GM06990 (cell line): Measurements from ENCODE around the gene MTCL1.

Experiments
- DNase-seq: peaks from one replicate; pipeline ENCODE4 v3.0.0-alpha.2; 2011; ENCODE audit not compliant: insufficient read length; ENCODE audit errors: extremely low read depth
- H3K27me3 ChIP-seq: replicated peaks from 2 replicates; pipeline ENCODE4 v1.6.0; 2011; ENCODE audit warnings: low read length; ENCODE audit not compliant: control insufficient read depth, insufficient read depth
- H3K36me3 ChIP-seq: 2 replicates; pipeline ENCODE4 v1.5.1; 2011; ENCODE audit warnings: low read length; ENCODE audit not compliant: control insufficient read depth, insufficient read depth
- H3K4me3 ChIP-seq: replicated peaks from 2 replicates; pipeline ENCODE4 v1.5.1; 2011; ENCODE audit warnings: low read depth, mild to moderate bottlenecking, control low read depth, low read length
- TF ChIP-seq, protein P1 (sequence below): IDR thresholded peaks from 2 replicates; pipeline ENCODE4 v1.5.1; 2011; ENCODE audit warnings: low read length, control low read depth, mild to moderate bottlenecking, inconsistent platforms; ENCODE audit not compliant: insufficient read depth, poor library complexity, severe bottlenecking

The MTCL1 gene

GRCh38 chr18:8856212-8856611, 150.9 kb downstream of the MTCL1 start:
- TF ChIP-seq, protein P1, sequence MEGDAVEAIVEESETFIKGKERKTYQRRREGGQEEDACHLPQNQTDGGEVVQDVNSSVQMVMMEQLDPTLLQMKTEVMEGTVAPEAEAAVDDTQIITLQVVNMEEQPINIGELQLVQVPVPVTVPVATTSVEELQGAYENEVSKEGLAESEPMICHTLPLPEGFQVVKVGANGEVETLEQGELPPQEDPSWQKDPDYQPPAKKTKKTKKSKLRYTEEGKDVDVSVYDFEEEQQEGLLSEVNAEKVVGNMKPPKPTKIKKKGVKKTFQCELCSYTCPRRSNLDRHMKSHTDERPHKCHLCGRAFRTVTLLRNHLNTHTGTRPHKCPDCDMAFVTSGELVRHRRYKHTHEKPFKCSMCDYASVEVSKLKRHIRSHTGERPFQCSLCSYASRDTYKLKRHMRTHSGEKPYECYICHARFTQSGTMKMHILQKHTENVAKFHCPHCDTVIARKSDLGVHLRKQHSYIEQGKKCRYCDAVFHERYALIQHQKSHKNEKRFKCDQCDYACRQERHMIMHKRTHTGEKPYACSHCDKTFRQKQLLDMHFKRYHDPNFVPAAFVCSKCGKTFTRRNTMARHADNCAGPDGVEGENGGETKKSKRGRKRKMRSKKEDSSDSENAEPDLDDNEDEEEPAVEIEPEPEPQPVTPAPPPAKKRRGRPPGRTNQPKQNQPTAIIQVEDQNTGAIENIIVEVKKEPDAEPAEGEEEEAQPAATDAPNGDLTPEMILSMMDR, result no peak
- no peak for DNase-seq
- H3K4me3 ChIP-seq, result no peak overlapping the region
- H3K36me3 ChIP-seq, result no peaks in the 10 kb centered on the region
- no peaks in the 10 kb centered on the region; the same call in 1 of the 2 replicates for H3K27me3 ChIP-seq

- Histone ChIP-seq H3K36me3 (no peaks in the 10 kb centered on the region), H3K4me3 (no peak overlapping the region), H3K27me3 (no peaks in the 10 kb centered on the region)
- DNase-seq, result no peak
- TF ChIP-seq, protein P1, result no peak
Observed at GRCh38 chr18:8856769-8857393, 151.5 kb downstream of the MTCL1 start.

GRCh38 chr18:8857806-8858205, 152.4 kb downstream of the MTCL1 start:
- Histone ChIP-seq H3K4me3 (no peak overlapping the region), H3K27me3 (no peaks in the 10 kb centered on the region), H3K36me3 (no peaks in the 10 kb centered on the region)
- TF ChIP-seq, protein P1, result no peak
- no peak for DNase-seq

GRCh38 chr18:8858888-8859511, 153.6 kb downstream of the MTCL1 start:
- H3K27me3 ChIP-seq, result no peaks in the 10 kb centered on the region; the same call in 1 of the 2 replicates

GRCh38 chr18:8860845-8861642, 155.7 kb downstream of the MTCL1 start:
- no peaks in the 10 kb centered on the region; the same call in 1 of the 2 replicates for H3K27me3 ChIP-seq
- no peak for DNase-seq
- H3K4me3 ChIP-seq, result no peak overlapping the region
- TF ChIP-seq, protein P1, result no peak
- no peaks in the 10 kb centered on the region for H3K36me3 ChIP-seq

More at GRCh38 chr18:8858888-8859511, 153.6 kb downstream of the MTCL1 start:
- DNase-seq, result no peak
- no peak overlapping the region for H3K4me3 ChIP-seq
- TF ChIP-seq, protein P1, result no peak
- no peaks in the 10 kb centered on the region for H3K36me3 ChIP-seq
